ENCODE measurements around the gene PIP4K2A. TPM values are rescaled to one million over a fixed set of nuclear protein-coding genes. Genes with fewer than 3 reads are reported as not detected.

Gene PIP4K2A
- total and polyA plus RNA-seq, 2 of the 13 experiments (the other 11 are each of a cell fraction or from before 2014, with no cell fraction given) = 9.1 to 22.6 TPM

GRCh38 chr10:22662733-22663330 is 51.5 kb downstream of the PIP4K2A start:
- H3K4me2 ChIP-seq (ENCODE audit: low read depth, low read length) = peak overlapping the region; percentile 6
- BruUV-seq (replicated peaks) = no TSS peak

More at GRCh38 chr10:22662733-22663330, 51.5 kb downstream of the PIP4K2A start:
- Histone ChIP-seq H3K4me1 (ENCODE audit: insufficient read depth, low read length) (peaks cover 62% of the 10 kb centered on the region), H4K20me1 (ENCODE audit: insufficient read depth, low read length) (0 out of 2 replicates have a peak, but pooled peaks cover 4% of the 10 kb centered on the region), H3K79me2 (ENCODE audit: insufficient read depth, low read length) (peaks cover 32% of the 10 kb centered on the region), H3K9ac (ENCODE audit: insufficient read depth, low read depth, low read length) (no peak overlapping the region), H2AFZ (ENCODE audit: low read length) (no peak overlapping the region), H3K27me3 (ENCODE audit: control insufficient read depth in 1 of 2, insufficient read depth in 2 of 2, low read length in 2 of 2) (no peaks in the 10 kb centered on the region), H3K4me3 (replicated peaks in 1 of 3; ENCODE audit: insufficient read depth in 1 of 3, low read depth in 2 of 3, low read length in 3 of 3) (no peak overlapping the region), H3K27ac (ENCODE audit: extremely low read length, insufficient read depth, low read length) (no peak overlapping the region), H3K36me3 (replicated peaks in 1 of 2; ENCODE audit: control insufficient read depth in 1 of 2, insufficient read depth in 2 of 2, low read length in 2 of 2) (no peaks in the 10 kb centered on the region; a peak in 1 of 5 replicates), H3K9me3 (ENCODE audit: low read length) (no peaks in the 10 kb centered on the region)
- intact Hi-C loops (cut with micrococcal nuclease; ENCODE audit: unreplicated experiment) = loop anchor here (2.0 to 10.0 kb wide), 3 partner anchors 20 to 52 kb away; partner anchors contain the start of gene PIP4K2A
- FAIRE-seq (peak; percentile 43), DNase-seq (ENCODE audit: low spot score) (peak; percentile 68), ATAC-seq (peak; percentile 70)
- in situ Hi-C loops (cut with HindIII; ENCODE audit: extremely low pct_ligation_motif_present, low pct_unique_long_range_greater_than_20kb) = no loop called here
- TF ChIP-seq ZKSCAN8 (CRISPR knock-in tag; IDR thresholded peaks at IDR 0.05; ENCODE audit: borderline replicate concordance) (peak; percentile 86; the same call in 1 of the 2 replicates), BCL6 (CRISPR knock-in tag; IDR thresholded peaks at IDR 0.05) (no peak), GATAD2A (CRISPR knock-in tag; IDR thresholded peaks at IDR 0.05) (0 out of 2 replicates have a peak, but pooled peaks have one; percentile 28), MYC (CRISPR knock-in tag; IDR thresholded peaks at IDR 0.05; ENCODE audit: borderline replicate concordance) (no peak), TFAP4 (IDR thresholded peaks at IDR 0.05; ENCODE audit: borderline replicate concordance, low read depth) (peak; percentile 68; the same call in 1 of the 2 replicates), THRA (CRISPR knock-in tag; IDR thresholded peaks at IDR 0.05; ENCODE audit: borderline replicate concordance) (no peak), ZNF205 (CRISPR knock-in tag; IDR thresholded peaks at IDR 0.05) (no peak), SOX13 (IDR thresholded peaks at IDR 0.05) (no peak), SOX13 (CRISPR knock-in tag; conservative IDR thresholded peaks at IDR 0.05 in 1 of 2, IDR thresholded peaks at IDR 0.05 in 1 of 2) (0 out of 4 replicates have a peak, but pooled peaks of 1 of the 2 experiments have one; percentile 13), NR2F6 (IDR thresholded peaks at IDR 0.05) (peak; percentile 63), NR2F6 (CRISPR knock-in tag; IDR thresholded peaks at IDR 0.05) (no peak), RARA (CRISPR knock-in tag; IDR thresholded peaks at IDR 0.05) (0 out of 2 replicates have a peak, but pooled peaks have one; percentile 9), ARID5B (CRISPR knock-in tag; IDR thresholded peaks at IDR 0.05) (peak; percentile 32; the same call in 1 of the 2 replicates), HNF4G (IDR thresholded peaks at IDR 0.05; ENCODE audit: borderline replicate concordance, low read depth, low read length) (0 out of 2 replicates have a peak, but pooled peaks have one; percentile 27), HNF4G (CRISPR knock-in tag; IDR thresholded peaks at IDR 0.05; ENCODE audit: borderline replicate concordance, low read depth) (no peak)
- ChIA-PET CTCF (ENCODE audit: low intra/inter-chr PET ratio, low total read pairs) (no interaction called here), POLR2A (no interaction called here)
- 41% methylated on average over 6 of the region's 6 CpGs for WGBS (ENCODE audit: low lambda C conversion rate)
